PC-3 (cell line): Measurements from ENCODE around the gene STH.

Experiments used
- CTCF ChIP-seq: fragments of 300-600 bp; sonication (generic); conservative IDR thresholded peaks from 2 replicates; pipeline ENCODE4 v1.5.1; 2017; ENCODE audit warnings: antibody characterized with exemption, low read depth, mild to moderate bottlenecking, low read length
- EZH2 ChIP-seq: fragments of 300-600 bp; sonication (generic); IDR thresholded peaks from one replicate; pipeline ENCODE4 v1.6.1; 2017; ENCODE audit warnings: antibody characterized with exemption, mild to moderate bottlenecking, low read length; ENCODE audit not compliant: unreplicated experiment
- EZH2phosphoT487 ChIP-seq: fragments of 300-600 bp; sonication (generic); IDR thresholded peaks from 2 replicates; pipeline ENCODE4 v1.6.1; 2018; ENCODE audit warnings: mild to moderate bottlenecking, antibody characterized with exemption, low read length, borderline replicate concordance

- TF ChIP-seq CTCF (no peak), EZH2 (no peak), EZH2phosphoT487 (no peak)
These were observed 2.6 kb downstream of the STH start for GRCh38 chr17:46001390-46002310.
